Subcutaneous abdominal adipose tissue (tissue), 5 donors: Measurements from ENCODE around the gene ANXA2.

ENCODE experiments used
- H3K27ac ChIP-seq: one replicate; pipeline ENCODE4 v1.7.0; 2013; ENCODE audit warnings: low read depth, mild to moderate bottlenecking, inconsistent platforms, low read length, moderate library complexity
- H3K27me3 ChIP-seq, 5 donors: one replicate each; pipeline ENCODE4 v1.7.0; 2013; ENCODE audit warnings: low read length in 5 of 5, inconsistent platforms in 1 of 5; ENCODE audit not compliant: control insufficient read depth in 5 of 5, insufficient read depth in 4 of 5
- H3K36me3 ChIP-seq, 5 donors: one replicate each; pipeline ENCODE4 v1.7.0; 2013; ENCODE audit warnings: low read length in 5 of 5; ENCODE audit not compliant: control insufficient read depth in 5 of 5, insufficient read depth in 5 of 5
- H3K4me1 ChIP-seq, 5 donors: one replicate each; pipeline ENCODE4 v1.7.0; 2013; ENCODE audit warnings: low read length in 5 of 5, mild to moderate bottlenecking in 3 of 5, moderate library complexity in 1 of 5; ENCODE audit not compliant: control insufficient read depth in 5 of 5, insufficient read depth in 5 of 5
- H3K4me3 ChIP-seq, 5 donors: one replicate each; pipeline ENCODE4 v1.7.0; 2013; ENCODE audit warnings: low read length in 5 of 5, low read depth in 1 of 5
- H3K9ac ChIP-seq, 5 donors: one replicate each; pipeline ENCODE4 v1.7.0; 2013; ENCODE audit warnings: low read length in 5 of 5, mild to moderate bottlenecking in 4 of 5, moderate library complexity in 3 of 5
- H3K9me3 ChIP-seq, 5 donors: one replicate each; pipeline ENCODE4 v1.7.0; 2013; ENCODE audit warnings: low read length in 5 of 5; ENCODE audit not compliant: control insufficient read depth in 5 of 5
- donor health status: healthy.
- donor health status: healthy.
- donor health status: healthy.
- donor health status: healthy.
- donor health status: healthy.

Gene ANXA2

GRCh38 chr15:60391722-60392315, 6.0 kb downstream of the ANXA2 start:
- peak overlapping the region; percentile 8 to 89 (median 24) for H3K4me3 ChIP-seq
- H3K9me3 ChIP-seq = no peaks in the 10 kb centered on the region
- peak overlapping the region; percentile 99 for H3K27ac ChIP-seq
- peaks cover 7 to 30% (median 14%) of the 10 kb centered on the region in 5 donors for H3K36me3 ChIP-seq
- peak overlapping the region; percentile 42 to 65 (median 57) for H3K9ac ChIP-seq
- H3K4me1 ChIP-seq = peaks cover 44 to 93% (median 89%) of the 10 kb centered on the region in 5 donors
- H3K27me3 ChIP-seq = no peaks in the 10 kb centered on the region

- H3K27ac ChIP-seq = peak overlapping the region; percentile 99
- no peaks in the 10 kb centered on the region for H3K27me3 ChIP-seq
- H3K4me1 ChIP-seq = peaks cover 41 to 90% (median 89%) of the 10 kb centered on the region in 5 donors
- H3K9ac ChIP-seq = peak overlapping the region in 3 of 5 donors; percentile 46 to 65 (median 57)
- peaks cover 10 to 31% (median 14%) of the 10 kb centered on the region in 5 donors for H3K36me3 ChIP-seq
- H3K9me3 ChIP-seq = no peaks in the 10 kb centered on the region
- H3K4me3 ChIP-seq = peak overlapping the region; percentile 13 to 53 (median 45)
Measured at GRCh38 chr15:60390871-60391501, 6.8 kb downstream of the ANXA2 start.

GRCh38 chr15:60390231-60390630, 7.6 kb downstream of the ANXA2 start:
- Histone ChIP-seq H3K4me1 (peaks cover 37 to 89% (median 82%) of the 10 kb centered on the region in 5 donors), H3K9ac (peak overlapping the region in 3 of 5 donors; percentile 28 to 67 (median 31)), H3K36me3 (peaks cover 6 to 29% (median 13%) of the 10 kb centered on the region in 5 donors), H3K9me3 (no peaks in the 10 kb centered on the region), H3K27ac (peak overlapping the region; percentile 99), H3K4me3 (peak overlapping the region; percentile 13 to 53 (median 45)), H3K27me3 (no peaks in the 10 kb centered on the region)

- no peaks in the 10 kb centered on the region for H3K27me3 ChIP-seq
- peaks cover 30 to 81% (median 76%) of the 10 kb centered on the region in 5 donors for H3K4me1 ChIP-seq
- no peaks in the 10 kb centered on the region for H3K9me3 ChIP-seq
- peaks cover 9 to 28% (median 14%) of the 10 kb centered on the region in 5 donors for H3K36me3 ChIP-seq
- H3K27ac ChIP-seq = peak overlapping the region; percentile 99
- peak overlapping the region; percentile 13 to 53 (median 45) for H3K4me3 ChIP-seq
- H3K9ac ChIP-seq = peak overlapping the region in 3 of 5 donors; percentile 12 to 67 (median 44)
Measured at GRCh38 chr15:60389261-60390077, 8.3 kb downstream of the ANXA2 start.

- Histone ChIP-seq H3K4me3 (peak overlapping the region in 1 of 5 donors; percentile 17), H3K27me3 (no peaks in the 10 kb centered on the region), H3K9me3 (no peaks in the 10 kb centered on the region), H3K27ac (peak overlapping the region; percentile 56), H3K9ac (no peak overlapping the region), H3K36me3 (peaks cover 25 to 43% (median 26%) of the 10 kb centered on the region in 5 donors), H3K4me1 (peaks cover 18 to 78% (median 74%) of the 10 kb centered on the region in 5 donors)
Measured at GRCh38 chr15:60387321-60387720, 10.5 kb downstream of the ANXA2 start.

- H3K27me3 ChIP-seq = no peaks in the 10 kb centered on the region
- H3K4me1 ChIP-seq = peaks cover 14 to 77% (median 70%) of the 10 kb centered on the region in 5 donors
- H3K27ac ChIP-seq = peak overlapping the region; percentile 56
- H3K9ac ChIP-seq = no peak overlapping the region
- no peak overlapping the region for H3K4me3 ChIP-seq
- H3K9me3 ChIP-seq = no peaks in the 10 kb centered on the region
- H3K36me3 ChIP-seq = peaks cover 28 to 48% (median 33%) of the 10 kb centered on the region in 5 donors
Measured at GRCh38 chr15:60386615-60387014, 11.2 kb downstream of the ANXA2 start.

GRCh38 chr15:60385620-60386552, 11.9 kb downstream of the ANXA2 start:
- Histone ChIP-seq H3K36me3 (peaks cover 34 to 54% (median 38%) of the 10 kb centered on the region in 5 donors), H3K27me3 (no peaks in the 10 kb centered on the region), H3K27ac (peak overlapping the region; percentile 56), H3K4me1 (peaks cover 8 to 77% (median 64%) of the 10 kb centered on the region in 5 donors), H3K4me3 (no peak overlapping the region), H3K9ac (no peak overlapping the region), H3K9me3 (no peaks in the 10 kb centered on the region)

GRCh38 chr15:60384526-60385126, 13.2 kb downstream of the ANXA2 start:
- Histone ChIP-seq H3K9ac (no peak overlapping the region), H3K27ac (peak overlapping the region; percentile 19), H3K9me3 (no peaks in the 10 kb centered on the region), H3K4me3 (no peak overlapping the region), H3K36me3 (peaks cover 40 to 59% (median 48%) of the 10 kb centered on the region in 5 donors), H3K4me1 (peaks cover 6 to 75% (median 60%) of the 10 kb centered on the region in 5 donors), H3K27me3 (no peaks in the 10 kb centered on the region)

GRCh38 chr15:60384053-60384452, 13.7 kb downstream of the ANXA2 start:
- no peaks in the 10 kb centered on the region for H3K9me3 ChIP-seq
- H3K9ac ChIP-seq = no peak overlapping the region
- H3K27ac ChIP-seq = peak overlapping the region; percentile 19
- no peak overlapping the region for H3K4me3 ChIP-seq
- peaks cover 6 to 72% (median 56%) of the 10 kb centered on the region in 5 donors for H3K4me1 ChIP-seq
- H3K36me3 ChIP-seq = peaks cover 44 to 64% (median 52%) of the 10 kb centered on the region in 5 donors
- H3K27me3 ChIP-seq = no peaks in the 10 kb centered on the region
